Activated naive CD4-positive, alpha-beta T cell treated with anti-CD3 and anti-CD28 coated beads, Interleukin-2, amount 50 U/mL, for 24 hours (primary cell): ENCODE results near the gene EXOC4.

Experiments
- H3K27ac Mint-ChIP-seq: one replicate; pipeline ENCODE4 v1.8.0; 2021; ENCODE audit warnings: mild to moderate bottlenecking, mixed read lengths
- H3K27me3 Mint-ChIP-seq: one replicate; pipeline ENCODE4 v1.8.0; 2021; ENCODE audit warnings: mixed read lengths
- H3K36me3 Mint-ChIP-seq: one replicate; pipeline ENCODE4 v1.8.0; 2021; ENCODE audit warnings: mixed read lengths
- H3K4me1 Mint-ChIP-seq: one replicate; pipeline ENCODE4 v1.8.0; 2021; ENCODE audit warnings: mixed read lengths
- H3K4me3 Mint-ChIP-seq: one replicate; pipeline ENCODE4 v1.8.0; 2021; ENCODE audit warnings: mild to moderate bottlenecking, mixed read lengths
- H3K9me3 Mint-ChIP-seq: one replicate; pipeline ENCODE4 v1.8.0; 2021; ENCODE audit warnings: mixed read lengths

EXOC4 gene

GRCh38 chr7:133434246-133434865 lies 181.5 kb downstream of the EXOC4 start:
- H3K4me1 Mint-ChIP-seq = peaks cover 11% of the 10 kb centered on the region
- H3K9me3 Mint-ChIP-seq = no peaks in the 10 kb centered on the region
- H3K27ac Mint-ChIP-seq = no peak overlapping the region
- H3K27me3 Mint-ChIP-seq = no peaks in the 10 kb centered on the region
- H3K4me3 Mint-ChIP-seq = no peak overlapping the region
- H3K36me3 Mint-ChIP-seq = peaks cover 9% of the 10 kb centered on the region

- Mint-ChIP-seq H3K4me1 (peaks cover 14% of the 10 kb centered on the region), H3K27ac (no peak overlapping the region), H3K9me3 (no peaks in the 10 kb centered on the region), H3K36me3 (peaks cover 14% of the 10 kb centered on the region), H3K4me3 (no peak overlapping the region), H3K27me3 (no peaks in the 10 kb centered on the region)
Measured at GRCh38 chr7:133436014-133436428, 183.1 kb downstream of the EXOC4 start.

GRCh38 chr7:133437544-133437943 lies 184.7 kb downstream of the EXOC4 start:
- Mint-ChIP-seq H3K27me3 (no peaks in the 10 kb centered on the region), H3K9me3 (no peaks in the 10 kb centered on the region), H3K4me3 (no peak overlapping the region), H3K4me1 (peaks cover 10% of the 10 kb centered on the region), H3K36me3 (peaks cover 14% of the 10 kb centered on the region), H3K27ac (no peak overlapping the region)

GRCh38 chr7:133442818-133443217 lies 189.9 kb downstream of the EXOC4 start:
- H3K27ac Mint-ChIP-seq = no peak overlapping the region
- H3K27me3 Mint-ChIP-seq = no peaks in the 10 kb centered on the region
- no peak overlapping the region for H3K4me3 Mint-ChIP-seq
- peaks cover 12% of the 10 kb centered on the region for H3K36me3 Mint-ChIP-seq
- H3K4me1 Mint-ChIP-seq = peaks cover 4% of the 10 kb centered on the region
- H3K9me3 Mint-ChIP-seq = no peaks in the 10 kb centered on the region

- no peaks in the 10 kb centered on the region for H3K27me3 Mint-ChIP-seq
- H3K36me3 Mint-ChIP-seq = peaks cover 7% of the 10 kb centered on the region
- no peak overlapping the region for H3K4me3 Mint-ChIP-seq
- no peaks in the 10 kb centered on the region for H3K9me3 Mint-ChIP-seq
- H3K4me1 Mint-ChIP-seq = peaks cover 14% of the 10 kb centered on the region
- H3K27ac Mint-ChIP-seq = no peak overlapping the region
Measured at GRCh38 chr7:133445617-133446016, 192.7 kb downstream of the EXOC4 start.

GRCh38 chr7:133448012-133448411 lies 195.1 kb downstream of the EXOC4 start:
- no peaks in the 10 kb centered on the region for H3K27me3 Mint-ChIP-seq
- H3K36me3 Mint-ChIP-seq = peaks cover 10% of the 10 kb centered on the region
- no peaks in the 10 kb centered on the region for H3K9me3 Mint-ChIP-seq
- no peak overlapping the region for H3K4me3 Mint-ChIP-seq
- peaks cover 20% of the 10 kb centered on the region for H3K4me1 Mint-ChIP-seq
- H3K27ac Mint-ChIP-seq = no peak overlapping the region

- Mint-ChIP-seq H3K36me3 (peaks cover 10% of the 10 kb centered on the region), H3K4me1 (peaks cover 20% of the 10 kb centered on the region), H3K27me3 (no peaks in the 10 kb centered on the region), H3K9me3 (no peaks in the 10 kb centered on the region), H3K4me3 (no peak overlapping the region), H3K27ac (no peak overlapping the region)
Measured at GRCh38 chr7:133452577-133452976, 199.7 kb downstream of the EXOC4 start.

GRCh38 chr7:133458688-133459087 lies 205.8 kb downstream of the EXOC4 start:
- Mint-ChIP-seq H3K4me1 (peaks cover 22% of the 10 kb centered on the region), H3K4me3 (no peak overlapping the region), H3K9me3 (no peaks in the 10 kb centered on the region), H3K27me3 (no peaks in the 10 kb centered on the region), H3K27ac (no peak overlapping the region), H3K36me3 (peaks cover 17% of the 10 kb centered on the region)

GRCh38 chr7:133461421-133461820 lies 208.5 kb downstream of the EXOC4 start:
- Mint-ChIP-seq H3K36me3 (peaks cover 36% of the 10 kb centered on the region), H3K27ac (no peak overlapping the region), H3K4me1 (peaks cover 22% of the 10 kb centered on the region), H3K4me3 (no peak overlapping the region), H3K9me3 (peaks cover 13% of the 10 kb centered on the region), H3K27me3 (no peaks in the 10 kb centered on the region)

- no peak overlapping the region for H3K4me3 Mint-ChIP-seq
- peaks cover 20% of the 10 kb centered on the region for H3K4me1 Mint-ChIP-seq
- H3K9me3 Mint-ChIP-seq = peaks cover 10% of the 10 kb centered on the region
Measured at GRCh38 chr7:133475655-133476054, 222.8 kb downstream of the EXOC4 start.

GRCh38 chr7:133477791-133478190 lies 224.9 kb downstream of the EXOC4 start:
- Mint-ChIP-seq H3K27ac (no peak overlapping the region), H3K9me3 (no peaks in the 10 kb centered on the region), H3K4me1 (peaks cover 41% of the 10 kb centered on the region), H3K4me3 (no peak overlapping the region), H3K36me3 (peaks cover 19% of the 10 kb centered on the region), H3K27me3 (no peaks in the 10 kb centered on the region)

More at GRCh38 chr7:133475655-133476054, 222.8 kb downstream of the EXOC4 start:
- H3K36me3 Mint-ChIP-seq = peaks cover 24% of the 10 kb centered on the region
- no peak overlapping the region for H3K27ac Mint-ChIP-seq
- H3K27me3 Mint-ChIP-seq = no peaks in the 10 kb centered on the region

GRCh38 chr7:133478591-133479135 lies 225.8 kb downstream of the EXOC4 start:
- Mint-ChIP-seq H3K9me3 (no peaks in the 10 kb centered on the region), H3K36me3 (peaks cover 16% of the 10 kb centered on the region), H3K27me3 (no peaks in the 10 kb centered on the region), H3K4me1 (peaks cover 50% of the 10 kb centered on the region), H3K27ac (no peak overlapping the region), H3K4me3 (no peak overlapping the region)

GRCh38 chr7:133479456-133480065 lies 226.7 kb downstream of the EXOC4 start:
- Mint-ChIP-seq H3K27me3 (no peaks in the 10 kb centered on the region), H3K4me3 (no peak overlapping the region), H3K4me1 (peaks cover 58% of the 10 kb centered on the region), H3K36me3 (peaks cover 15% of the 10 kb centered on the region), H3K9me3 (no peaks in the 10 kb centered on the region), H3K27ac (no peak overlapping the region)

GRCh38 chr7:133480868-133481267 lies 228.0 kb downstream of the EXOC4 start:
- Mint-ChIP-seq H3K4me1 (peaks cover 66% of the 10 kb centered on the region), H3K36me3 (peaks cover 21% of the 10 kb centered on the region), H3K27ac (no peak overlapping the region), H3K9me3 (no peaks in the 10 kb centered on the region), H3K4me3 (no peak overlapping the region), H3K27me3 (no peaks in the 10 kb centered on the region)

GRCh38 chr7:133481676-133482075 lies 228.8 kb downstream of the EXOC4 start:
- Mint-ChIP-seq H3K27me3 (no peaks in the 10 kb centered on the region), H3K36me3 (peaks cover 16% of the 10 kb centered on the region), H3K27ac (peak overlapping the region; percentile 9), H3K4me1 (peaks cover 66% of the 10 kb centered on the region), H3K4me3 (no peak overlapping the region), H3K9me3 (no peaks in the 10 kb centered on the region)

- Mint-ChIP-seq H3K9me3 (no peaks in the 10 kb centered on the region), H3K4me1 (peaks cover 66% of the 10 kb centered on the region), H3K36me3 (peaks cover 14% of the 10 kb centered on the region), H3K27me3 (no peaks in the 10 kb centered on the region), H3K27ac (peak overlapping the region; percentile 8), H3K4me3 (no peak overlapping the region)
Measured at GRCh38 chr7:133482599-133482998, 229.7 kb downstream of the EXOC4 start.
